Heart left ventricle (tissue), 13 donors: ENCODE data around the gene LPP.

Source experiments
- CTCF ChIP-seq, 12 donors: fragments of 200-600 bp; sonication (generic) in 4 of 12; IDR thresholded peaks; one replicate each; pipeline versions ENCODE4 v1.5.0 to v1.8.0; 2018 to 2022; ENCODE audit warnings: antibody characterized with exemption in 12 of 12, mild to moderate bottlenecking in 5 of 12
- POLR2A ChIP-seq, 2 donors: fragments of 450-650 bp; IDR thresholded peaks; one replicate each; pipeline ENCODE4 v1.6.1; 2017; ENCODE audit warnings: antibody characterized with exemption in 2 of 2, mild to moderate bottlenecking in 2 of 2, moderate library complexity in 2 of 2
- donor health status: ischemic (EF 13 %, LVEDD 7.1; RV severe dilation, severe dysfunction).
- donor health status: DM: no; HTN: yes; CAD: no.
- donor health status: DM: no; HTN: no; CAD: no.
- donor health status: ischemic (EF 25% LVEDD 6.9; RV normal size, moderate dysfunction).
- donor health status: ischemic (EF 25% LVEDD 5.7; RV mildly dilated, moderate dysfunction).
- donor health status: ischemic (EF 35%, LVEDD 5.7; RV mildly dilated, moderate dysfunction).
- donor health status: nonischemic (EF 11% LVEDD 7.7; RV severe dilation, severe dysfunction).
- donor health status: DM: yes; HTN: yes; CAD: no.
- donor health status: PGD.
- donor health status: ischemic (EF 29% LVEDD 5.4; RV normal size, mild dysfunction).
- donor health status: nonischemic (EF 23%, LVEDD 6.1; RV moderate dilation, normal function).

- TF ChIP-seq CTCF (IDR thresholded peaks at IDR 0.05) (no peak), POLR2A (IDR thresholded peaks at IDR 0.05) (no peak)
Observed at GRCh38 chr3:188391592-188391991, 237.6 kb downstream of the LPP start.
